ENCODE data around the gene TLN1.

The TLN1 gene, protein sequence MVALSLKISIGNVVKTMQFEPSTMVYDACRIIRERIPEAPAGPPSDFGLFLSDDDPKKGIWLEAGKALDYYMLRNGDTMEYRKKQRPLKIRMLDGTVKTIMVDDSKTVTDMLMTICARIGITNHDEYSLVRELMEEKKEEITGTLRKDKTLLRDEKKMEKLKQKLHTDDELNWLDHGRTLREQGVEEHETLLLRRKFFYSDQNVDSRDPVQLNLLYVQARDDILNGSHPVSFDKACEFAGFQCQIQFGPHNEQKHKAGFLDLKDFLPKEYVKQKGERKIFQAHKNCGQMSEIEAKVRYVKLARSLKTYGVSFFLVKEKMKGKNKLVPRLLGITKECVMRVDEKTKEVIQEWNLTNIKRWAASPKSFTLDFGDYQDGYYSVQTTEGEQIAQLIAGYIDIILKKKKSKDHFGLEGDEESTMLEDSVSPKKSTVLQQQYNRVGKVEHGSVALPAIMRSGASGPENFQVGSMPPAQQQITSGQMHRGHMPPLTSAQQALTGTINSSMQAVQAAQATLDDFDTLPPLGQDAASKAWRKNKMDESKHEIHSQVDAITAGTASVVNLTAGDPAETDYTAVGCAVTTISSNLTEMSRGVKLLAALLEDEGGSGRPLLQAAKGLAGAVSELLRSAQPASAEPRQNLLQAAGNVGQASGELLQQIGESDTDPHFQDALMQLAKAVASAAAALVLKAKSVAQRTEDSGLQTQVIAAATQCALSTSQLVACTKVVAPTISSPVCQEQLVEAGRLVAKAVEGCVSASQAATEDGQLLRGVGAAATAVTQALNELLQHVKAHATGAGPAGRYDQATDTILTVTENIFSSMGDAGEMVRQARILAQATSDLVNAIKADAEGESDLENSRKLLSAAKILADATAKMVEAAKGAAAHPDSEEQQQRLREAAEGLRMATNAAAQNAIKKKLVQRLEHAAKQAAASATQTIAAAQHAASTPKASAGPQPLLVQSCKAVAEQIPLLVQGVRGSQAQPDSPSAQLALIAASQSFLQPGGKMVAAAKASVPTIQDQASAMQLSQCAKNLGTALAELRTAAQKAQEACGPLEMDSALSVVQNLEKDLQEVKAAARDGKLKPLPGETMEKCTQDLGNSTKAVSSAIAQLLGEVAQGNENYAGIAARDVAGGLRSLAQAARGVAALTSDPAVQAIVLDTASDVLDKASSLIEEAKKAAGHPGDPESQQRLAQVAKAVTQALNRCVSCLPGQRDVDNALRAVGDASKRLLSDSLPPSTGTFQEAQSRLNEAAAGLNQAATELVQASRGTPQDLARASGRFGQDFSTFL (N-terminal part only)

DNA sequence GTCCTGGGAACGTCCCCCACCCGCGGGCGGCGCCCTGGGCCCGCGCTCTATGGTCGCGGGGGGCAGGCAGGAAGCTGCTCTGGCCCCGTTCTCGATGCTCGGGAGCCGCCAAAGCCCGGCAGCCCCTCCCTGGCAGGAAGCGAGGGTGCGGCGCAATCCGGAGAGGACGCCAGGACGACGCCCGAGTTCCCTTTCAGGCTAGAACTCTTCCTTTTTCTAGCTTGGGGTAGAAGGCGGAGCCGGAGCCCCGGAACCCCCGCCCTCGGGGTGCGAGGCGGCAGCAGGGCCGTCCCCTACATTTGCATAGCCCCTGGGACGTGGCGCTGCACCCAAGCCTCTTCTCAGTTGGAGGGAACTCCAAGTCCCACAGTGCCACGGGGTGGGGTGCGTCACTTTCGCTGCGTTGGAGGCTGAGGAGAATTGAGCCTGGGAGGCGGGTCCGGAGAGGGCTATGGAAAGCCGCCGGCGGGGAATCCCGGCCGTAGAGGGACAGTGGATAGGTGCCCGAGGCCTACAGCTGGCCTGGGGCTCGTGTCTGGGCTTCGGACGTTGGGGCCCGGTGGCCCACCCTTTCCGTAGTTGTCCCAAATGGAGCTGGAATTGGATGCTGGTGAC lies at the start of gene TLN1, which contains the start of gene CREB3:
TLN1 (minus strand) TSS at position 11 of the 615 bp plus-strand sequence. CDS start 6,501 bp downstream, outside the sequence.
CREB3 (plus strand) TSS at position 482 of the 615 bp plus-strand sequence; CDS start at position 589, 107 bp downstream.
- DNase-seq (ENCODE audit: low spot score) (peak; percentile 98), ATAC-seq (ENCODE audit: low read depth) (peak; percentile 83)
- H3K27ac ChIP-seq (ENCODE audit: poor library complexity, severe bottlenecking) = peak within 1 kb of the TSS; percentile 87
- peak within 1 kb of the TSS; percentile 63 for H3K4me3 ChIP-seq (ENCODE audit: severe bottlenecking)
- H3K9me3 ChIP-seq (ENCODE audit: severe bottlenecking) = no peaks in the 10 kb centered on the region
- H3K36me3 ChIP-seq (ENCODE audit: low read depth) = peaks cover 55% of the 10 kb centered on the region
- peaks cover 37% of the 10 kb centered on the region for H3K4me1 ChIP-seq (ENCODE audit: insufficient read depth, poor library complexity, severe bottlenecking)
- no peaks in the 10 kb centered on the region for H3K27me3 ChIP-seq (ENCODE audit: insufficient read depth, poor library complexity, severe bottlenecking)
- TF ChIP-seq CTCF (IDR thresholded peaks at IDR 0.05; ENCODE audit: poor library complexity, severe bottlenecking) = peak; percentile 46

DNA sequence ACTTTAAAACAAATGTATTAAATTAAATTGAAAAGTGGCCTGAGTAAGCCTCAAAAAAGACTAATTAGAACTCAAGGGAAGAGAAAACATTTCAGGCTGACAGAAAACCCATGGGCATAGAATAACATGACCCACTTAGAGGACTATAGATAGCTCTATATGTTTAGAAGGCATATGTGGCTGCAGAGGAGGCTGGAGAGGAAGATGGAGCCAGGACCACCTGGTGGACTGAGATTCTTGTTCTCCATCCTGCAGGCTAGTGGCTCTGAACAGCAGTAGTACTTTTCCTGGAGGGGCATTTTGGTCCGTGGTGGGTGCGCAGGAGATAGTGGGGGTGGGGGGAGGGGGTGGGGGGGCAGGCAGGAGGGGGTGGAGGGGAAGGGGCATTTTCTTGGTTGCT lies 49.1 kb upstream of the TLN1 start:
- Histone ChIP-seq H3K9me3 (ENCODE audit: severe bottlenecking) (no peaks in the 10 kb centered on the region), H3K27me3 (ENCODE audit: insufficient read depth, poor library complexity, severe bottlenecking) (no peaks in the 10 kb centered on the region), H3K4me1 (ENCODE audit: insufficient read depth, poor library complexity, severe bottlenecking) (no peaks in the 10 kb centered on the region), H3K4me3 (ENCODE audit: severe bottlenecking) (no peak overlapping the region), H3K36me3 (ENCODE audit: low read depth) (no peaks in the 10 kb centered on the region), H3K27ac (ENCODE audit: poor library complexity, severe bottlenecking) (no peak overlapping the region)
- no peak for ATAC-seq (ENCODE audit: low read depth)
- DNase-seq (ENCODE audit: low spot score) = no peak
- TF ChIP-seq CTCF (IDR thresholded peaks at IDR 0.05; ENCODE audit: poor library complexity, severe bottlenecking) = no peak

GRCh38 chr9:35778496-35778895 lies 46.5 kb upstream of the TLN1 start:
- TF ChIP-seq CTCF (IDR thresholded peaks at IDR 0.05; ENCODE audit: poor library complexity, severe bottlenecking) = no peak
- Histone ChIP-seq H3K27me3 (ENCODE audit: insufficient read depth, poor library complexity, severe bottlenecking) (no peaks in the 10 kb centered on the region), H3K27ac (ENCODE audit: poor library complexity, severe bottlenecking) (no peak overlapping the region), H3K4me1 (ENCODE audit: insufficient read depth, poor library complexity, severe bottlenecking) (no peaks in the 10 kb centered on the region), H3K4me3 (ENCODE audit: severe bottlenecking) (no peak overlapping the region), H3K9me3 (ENCODE audit: severe bottlenecking) (no peaks in the 10 kb centered on the region), H3K36me3 (ENCODE audit: low read depth) (no peaks in the 10 kb centered on the region)
- DNase-seq (ENCODE audit: low spot score) (no peak), ATAC-seq (ENCODE audit: low read depth) (no peak)

DNA sequence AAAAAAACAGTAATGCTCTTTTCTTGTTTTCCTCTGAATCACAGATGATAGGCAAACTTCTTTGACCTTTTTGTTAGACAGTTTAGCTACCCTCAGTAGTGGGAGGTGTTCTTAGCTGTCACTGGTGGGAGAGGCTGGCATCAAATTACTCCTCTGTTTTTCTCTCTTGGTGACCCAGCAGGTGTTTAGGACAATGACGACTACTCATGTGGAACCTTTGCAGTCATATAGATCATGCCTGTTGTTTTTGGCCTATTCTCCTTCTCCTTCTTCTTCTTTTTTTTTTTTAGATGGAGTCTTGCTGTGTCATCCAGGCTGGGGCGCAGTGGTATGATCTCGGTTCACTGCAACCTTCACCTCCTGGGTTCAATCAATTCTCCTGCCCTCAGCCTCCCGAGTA lies 44.0 kb upstream of the TLN1 start:
- Histone ChIP-seq H3K4me1 (ENCODE audit: insufficient read depth, poor library complexity, severe bottlenecking) (peaks cover 14% of the 10 kb centered on the region), H3K36me3 (ENCODE audit: low read depth) (no peaks in the 10 kb centered on the region), H3K27ac (ENCODE audit: poor library complexity, severe bottlenecking) (no peak overlapping the region), H3K4me3 (ENCODE audit: severe bottlenecking) (no peak overlapping the region), H3K9me3 (ENCODE audit: severe bottlenecking) (no peaks in the 10 kb centered on the region), H3K27me3 (ENCODE audit: insufficient read depth, poor library complexity, severe bottlenecking) (no peaks in the 10 kb centered on the region)
- ATAC-seq (ENCODE audit: low read depth) = no peak
- TF ChIP-seq CTCF (IDR thresholded peaks at IDR 0.05; ENCODE audit: poor library complexity, severe bottlenecking) = no peak
- no peak for DNase-seq (ENCODE audit: low spot score)

All from RWPE2 (cell line).